GM12891 (cell line): Measurements from ENCODE around the gene BTF3L4.

ENCODE experiments used
- POLR2A ChIP-seq: IDR thresholded peaks from 2 replicates; pipeline ENCODE4 v1.6.1; 2011; ENCODE audit warnings: low read depth, low read length, control low read depth
- POU2F2 ChIP-seq: IDR thresholded peaks from 2 replicates; pipeline ENCODE4 v1.6.1; 2011; ENCODE audit warnings: low read depth, mild to moderate bottlenecking, control low read depth, low read length, moderate library complexity

- TF ChIP-seq POLR2A (no peak), POU2F2 (no peak)
Observed at GRCh38 chr1:52045236-52045635, 10.9 kb upstream of the BTF3L4 start.
